Stimulated activated CD8-positive, alpha-beta memory T cell treated with anti-CD3 and anti-CD28 coated beads, Interleukin-12 subunit alpha, Interleukin-12 subunit beta, amount 100 ng/mL, for 24 hours (primary cell): ENCODE measurements around the gene CUX1.
"Not testable (repeated sequence)": the region's sequence is repeated elsewhere in the genome, so short reads cannot be mapped to it uniquely, and the experiment has no call there.

Experiments used
- DNase-seq: peaks from one replicate; pipeline ENCODE4 v3.0.0-alpha.2; 2020; ENCODE audit errors: extremely low read depth

CUX1 gene

GRCh38 chr7:102330666-102331460 lies 513.4 kb downstream of the CUX1 start:
- DNase-seq = not testable (repeated sequence)
